Upper lobe of right lung (tissue), 1 donor: ENCODE results near the gene C14orf132. TPM values are rescaled to one million over a fixed set of nuclear protein-coding genes. Genes with fewer than 3 reads are reported as not detected.

Source experiments
- ATAC-seq: fragments of 200-7000 bp; cut with Tn5 transposase; one replicate; pipeline ENCODE4 v1.9.1; 2020; ENCODE audit warnings: mild to moderate bottlenecking, moderate library complexity
- DNase-seq: peaks from one replicate; pipeline ENCODE4 v3.0.0-alpha.2; 2020
- H3K27ac ChIP-seq: fragments of 200-600 bp; one replicate; pipeline ENCODE4 v1.8.0; 2022
- H3K27me3 ChIP-seq: fragments of 200-600 bp; one replicate; pipeline ENCODE4 v1.8.0; 2022; ENCODE audit warnings: mild to moderate bottlenecking
- H3K36me3 ChIP-seq: fragments of 200-600 bp; one replicate; pipeline ENCODE4 v1.8.0; 2022
- H3K4me1 ChIP-seq: fragments of 200-600 bp; one replicate; pipeline ENCODE4 v1.8.0; 2022
- H3K4me3 ChIP-seq: fragments of 200-600 bp; one replicate; pipeline ENCODE4 v1.8.0; 2022; ENCODE audit warnings: mild to moderate bottlenecking
- H3K9me3 ChIP-seq: fragments of 200-600 bp; one replicate; pipeline ENCODE4 v1.8.0; 2022
- intact Hi-C: fragments of 100-400 bp; cut with DNase I; formaldehyde crosslinking; loops from one replicate; pipeline ENCODE4 v1.11.0; 2022
- total RNA-seq: library from RNA; stranded (reverse); fragmentation: NEBNext Ultra II Directional; extraction: Animal tissue kit (Norgen Biotek cat#: 25700); gene quantifications from one replicate; pipeline ENCODE4 v1.2.1, GENCODE V29; 2021
- TF ChIP-seq, protein P1 (sequence below): fragments of 200-600 bp; IDR thresholded peaks from one replicate; pipeline ENCODE4 v1.8.0; 2022; ENCODE audit warnings: antibody characterized with exemption
- donor health status: DM: no; HTN: yes; CAD: no; lungs with severe emphysema.

C14orf132 gene
- total RNA-seq, 1 donor from 2014 or later = 63.1 TPM

DNA sequence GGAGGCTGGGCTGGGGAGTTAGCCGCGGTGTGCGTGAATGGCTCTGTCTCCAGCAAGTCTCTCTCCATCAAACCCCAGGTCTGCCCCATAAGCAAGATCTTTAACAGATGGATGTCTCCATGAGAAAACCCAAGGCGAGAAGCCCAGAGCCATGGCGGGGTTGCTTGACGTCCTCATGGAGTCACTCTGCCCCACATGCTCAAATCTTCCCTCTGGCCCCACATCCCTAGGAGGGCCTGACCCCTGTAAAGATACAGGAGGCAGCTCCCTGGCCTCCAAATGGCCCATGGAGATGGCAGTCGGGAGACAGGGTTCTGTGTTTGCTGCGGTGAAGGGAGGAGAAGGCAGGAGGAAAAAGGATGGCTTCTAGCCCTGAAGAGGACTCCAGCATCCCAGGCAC, 49.3 kb downstream of the C14orf132 start:
- Histone ChIP-seq H3K36me3 (peaks cover 12% of the 10 kb centered on the region), H3K9me3 (no peaks in the 10 kb centered on the region), H3K4me3 (no peak overlapping the region), H3K27me3 (no peaks in the 10 kb centered on the region), H3K27ac (no peak overlapping the region), H3K4me1 (peaks cover 2% of the 10 kb centered on the region)
- intact Hi-C loops = no loop called here
- no peak for DNase-seq
- TF ChIP-seq, protein P1, sequence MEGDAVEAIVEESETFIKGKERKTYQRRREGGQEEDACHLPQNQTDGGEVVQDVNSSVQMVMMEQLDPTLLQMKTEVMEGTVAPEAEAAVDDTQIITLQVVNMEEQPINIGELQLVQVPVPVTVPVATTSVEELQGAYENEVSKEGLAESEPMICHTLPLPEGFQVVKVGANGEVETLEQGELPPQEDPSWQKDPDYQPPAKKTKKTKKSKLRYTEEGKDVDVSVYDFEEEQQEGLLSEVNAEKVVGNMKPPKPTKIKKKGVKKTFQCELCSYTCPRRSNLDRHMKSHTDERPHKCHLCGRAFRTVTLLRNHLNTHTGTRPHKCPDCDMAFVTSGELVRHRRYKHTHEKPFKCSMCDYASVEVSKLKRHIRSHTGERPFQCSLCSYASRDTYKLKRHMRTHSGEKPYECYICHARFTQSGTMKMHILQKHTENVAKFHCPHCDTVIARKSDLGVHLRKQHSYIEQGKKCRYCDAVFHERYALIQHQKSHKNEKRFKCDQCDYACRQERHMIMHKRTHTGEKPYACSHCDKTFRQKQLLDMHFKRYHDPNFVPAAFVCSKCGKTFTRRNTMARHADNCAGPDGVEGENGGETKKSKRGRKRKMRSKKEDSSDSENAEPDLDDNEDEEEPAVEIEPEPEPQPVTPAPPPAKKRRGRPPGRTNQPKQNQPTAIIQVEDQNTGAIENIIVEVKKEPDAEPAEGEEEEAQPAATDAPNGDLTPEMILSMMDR = no peak
- no peak for ATAC-seq

DNA sequence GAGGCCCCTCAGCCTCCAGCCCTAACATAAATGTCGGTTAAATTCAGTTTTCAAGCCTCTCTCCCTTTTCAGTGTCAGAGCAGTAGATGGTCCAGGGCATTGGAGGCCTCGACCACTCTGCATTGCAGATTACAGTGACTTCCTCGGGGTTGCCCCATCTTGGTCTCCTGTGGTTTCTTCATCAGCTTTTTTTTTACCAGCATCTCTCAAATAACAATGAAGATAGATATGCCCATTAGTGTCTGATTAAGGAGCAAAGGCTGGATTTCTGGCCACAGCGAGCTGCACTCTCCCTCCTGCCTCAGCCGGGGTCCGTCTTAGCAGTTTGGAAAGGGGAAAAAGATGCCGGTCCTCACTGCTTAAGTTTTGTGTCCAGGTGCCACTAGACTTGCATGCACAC, 49.7 kb downstream of the C14orf132 start:
- no peak overlapping the region for H3K27ac ChIP-seq
- no peaks in the 10 kb centered on the region for H3K9me3 ChIP-seq
- no peak overlapping the region for H3K4me3 ChIP-seq
- no peaks in the 10 kb centered on the region for H3K4me1 ChIP-seq
- TF ChIP-seq, protein P1 = no peak
- ATAC-seq (no peak), DNase-seq (no peak)
- H3K27me3 ChIP-seq = no peaks in the 10 kb centered on the region
- H3K36me3 ChIP-seq = peaks cover 12% of the 10 kb centered on the region
- intact Hi-C loops = no loop called here

DNA sequence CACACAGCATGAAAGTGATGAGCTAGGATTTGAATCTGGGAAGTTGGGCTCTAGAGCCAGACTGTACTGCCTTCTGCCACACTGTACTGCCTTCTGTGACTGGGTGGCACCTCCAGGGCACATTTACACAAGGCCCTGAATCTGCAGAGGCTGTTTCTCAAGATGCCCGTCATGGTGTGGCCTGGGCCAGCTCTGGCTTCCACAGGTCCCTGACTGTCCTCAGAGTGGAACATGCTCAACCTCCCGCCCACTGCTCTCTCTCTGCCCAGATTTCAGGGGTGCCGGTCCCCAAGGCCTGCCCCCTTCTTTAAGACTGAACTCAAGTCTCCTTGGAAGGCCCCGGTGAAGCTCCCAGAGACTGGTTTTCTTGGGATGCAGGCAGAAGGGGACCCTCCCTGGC, 50.2 kb downstream of the C14orf132 start:
- TF ChIP-seq, protein P1 = no peak
- Histone ChIP-seq H3K4me3 (no peak overlapping the region), H3K27ac (no peak overlapping the region), H3K9me3 (no peaks in the 10 kb centered on the region), H3K36me3 (peaks cover 12% of the 10 kb centered on the region), H3K27me3 (no peaks in the 10 kb centered on the region), H3K4me1 (no peaks in the 10 kb centered on the region)
- ATAC-seq = no peak
- intact Hi-C loops = no loop called here
- no peak for DNase-seq

DNA sequence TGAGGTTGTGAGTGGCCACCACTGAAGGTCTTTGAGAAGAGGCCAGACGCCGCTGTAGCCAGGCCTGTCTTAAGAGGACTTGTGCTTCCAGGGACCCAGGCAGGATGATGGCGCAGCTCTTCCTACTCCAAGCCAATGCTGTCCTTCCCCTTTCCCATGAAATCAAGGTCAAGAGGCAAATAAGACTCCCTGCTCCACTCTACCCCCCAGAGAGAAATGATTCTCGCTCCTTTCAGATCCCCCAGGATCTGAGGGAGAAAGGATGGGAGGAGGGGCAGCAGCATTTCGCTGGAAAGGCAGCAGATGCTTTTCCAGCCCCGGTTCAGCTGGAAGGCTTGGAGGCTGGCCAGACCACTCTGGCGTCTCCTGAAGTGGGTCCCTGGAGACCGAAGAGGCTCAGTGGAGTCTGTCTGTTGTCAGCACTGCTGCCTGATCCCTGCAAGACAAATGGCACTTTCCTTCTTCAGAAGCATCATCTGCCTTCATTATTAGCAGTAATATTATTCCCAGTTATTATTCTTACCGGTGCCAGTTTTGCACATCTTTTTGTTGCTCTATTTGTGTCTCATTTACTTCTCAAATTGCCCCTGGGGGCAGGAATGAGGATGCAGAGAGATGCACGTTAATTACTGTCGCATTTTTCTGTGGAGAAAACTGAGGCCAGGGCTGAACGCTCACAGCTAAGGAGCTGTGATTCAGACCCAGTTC, 51.4 kb downstream of the C14orf132 start:
- no peaks in the 10 kb centered on the region for H3K4me1 ChIP-seq
- intact Hi-C loops = no loop called here
- H3K36me3 ChIP-seq = peaks cover 12% of the 10 kb centered on the region
- no peak for DNase-seq
- no peak overlapping the region for H3K27ac ChIP-seq
- no peaks in the 10 kb centered on the region for H3K27me3 ChIP-seq
- TF ChIP-seq, protein P1 = no peak
- H3K9me3 ChIP-seq = no peaks in the 10 kb centered on the region
- no peak overlapping the region for H3K4me3 ChIP-seq
- no peak for ATAC-seq

DNA sequence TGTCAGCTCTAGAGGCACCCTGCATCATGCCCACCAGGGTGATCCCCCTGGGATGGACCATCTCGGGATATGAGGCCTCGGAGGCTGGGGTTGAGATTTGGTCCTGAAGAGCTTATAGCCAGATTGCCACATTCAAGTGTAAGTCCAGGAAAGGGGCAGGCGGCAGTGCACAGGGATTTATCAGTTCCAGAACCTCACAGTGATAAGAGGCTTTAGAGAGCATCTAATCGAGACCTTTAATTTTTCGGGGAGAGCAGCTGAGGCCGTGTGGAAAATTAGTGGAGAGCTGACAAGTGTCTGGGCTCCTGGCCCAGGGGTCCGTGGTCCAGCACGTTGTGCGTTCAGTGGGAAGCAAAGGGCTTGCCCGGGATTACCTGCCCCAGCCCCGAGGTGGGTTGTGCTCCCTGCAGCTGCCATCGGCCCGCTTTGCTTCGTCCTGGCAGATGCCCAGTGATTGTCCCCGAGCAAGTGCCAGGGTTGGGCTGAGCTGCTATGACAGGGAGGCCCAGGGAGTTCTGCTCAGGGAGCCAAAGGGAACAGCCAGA, 52.1 kb downstream of the C14orf132 start:
- H3K27me3 ChIP-seq = no peaks in the 10 kb centered on the region
- H3K36me3 ChIP-seq = peaks cover 12% of the 10 kb centered on the region
- H3K9me3 ChIP-seq = no peaks in the 10 kb centered on the region
- DNase-seq (no peak), ATAC-seq (no peak)
- no peak overlapping the region for H3K27ac ChIP-seq
- intact Hi-C loops = no loop called here
- no peaks in the 10 kb centered on the region for H3K4me1 ChIP-seq
- TF ChIP-seq, protein P1 = no peak
- no peak overlapping the region for H3K4me3 ChIP-seq
